ENCODE data around the gene MYLK2.
"Not testable (repeated sequence)": the region's sequence is repeated elsewhere in the genome, so short reads cannot be mapped to it uniquely, and the experiment has no call there.

Gene MYLK2

GRCh38 chr20:31816221-31816620, 2.9 kb upstream of the MYLK2 start:
- DNase-seq: no peak

- DNase-seq: no peak
Measured at GRCh38 chr20:31817461-31817860, 1.7 kb upstream of the MYLK2 start.

GRCh38 chr20:31818376-31818908, 714 bp upstream of the MYLK2 start:
- no peak for DNase-seq

GRCh38 chr20:31820228-31820627, 1.1 kb downstream of the MYLK2 start:
- no peak for DNase-seq

- DNase-seq: no peak
Measured at GRCh38 chr20:31821427-31821826, 2.3 kb downstream of the MYLK2 start.

GRCh38 chr20:31822421-31823330, 3.5 kb downstream of the MYLK2 start:
- peak; percentile 72 for DNase-seq

- DNase-seq: no peak
Measured at GRCh38 chr20:31823360-31824124, 4.4 kb downstream of the MYLK2 start.

GRCh38 chr20:31824125-31824485, 4.9 kb downstream of the MYLK2 start:
- no peak for DNase-seq

GRCh38 chr20:31824554-31825313, 5.6 kb downstream of the MYLK2 start:
- DNase-seq: no peak

- no peak for DNase-seq
Measured at GRCh38 chr20:31826074-31826473, 6.9 kb downstream of the MYLK2 start.

GRCh38 chr20:31827059-31827458, 7.9 kb downstream of the MYLK2 start:
- no peak for DNase-seq

GRCh38 chr20:31828016-31828415, 8.9 kb downstream of the MYLK2 start:
- DNase-seq: not testable (repeated sequence)

GRCh38 chr20:31829731-31830130, 10.6 kb downstream of the MYLK2 start:
- DNase-seq: no peak

GRCh38 chr20:31830406-31830981, 11.3 kb downstream of the MYLK2 start:
- DNase-seq: no peak

- DNase-seq: no peak
Measured at GRCh38 chr20:31831211-31831610, 12.1 kb downstream of the MYLK2 start.

GRCh38 chr20:31831771-31832306, 12.7 kb downstream of the MYLK2 start:
- no peak for DNase-seq

- peak; percentile 55 for DNase-seq
Measured at GRCh38 chr20:31833130-31833930, 14.2 kb downstream of the MYLK2 start.

GRCh38 chr20:31833931-31834521, 14.9 kb downstream of the MYLK2 start:
- DNase-seq: no peak

GRCh38 chr20:31835554-31835953, 16.4 kb downstream of the MYLK2 start:
- DNase-seq: no peak

- DNase-seq: peak; percentile 39
Measured at GRCh38 chr20:31835977-31836852, 17.1 kb downstream of the MYLK2 start.
